HG02981 (cell line): ENCODE data around the gene HCFC1R1.
A peak's percentile ranks its signal among the peaks of the same experiment; 100 is the strongest.
"Not testable (repeated sequence)": the region's sequence is repeated elsewhere in the genome, so short reads cannot be mapped to it uniquely, and the experiment has no call there.

Experiments
- ATAC-seq: cut with Tn5 transposase; IDR thresholded peaks from one replicate; pipeline ENCODE4 v1.9.1; 2021; ENCODE audit warnings: mild to moderate bottlenecking, moderate library complexity; ENCODE audit not compliant: unreplicated experiment

The HCFC1R1 gene, protein sequence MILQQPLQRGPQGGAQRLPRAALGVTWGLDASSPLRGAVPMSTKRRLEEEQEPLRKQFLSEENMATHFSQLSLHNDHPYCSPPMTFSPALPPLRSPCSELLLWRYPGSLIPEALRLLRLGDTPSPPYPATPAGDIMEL

DNA sequence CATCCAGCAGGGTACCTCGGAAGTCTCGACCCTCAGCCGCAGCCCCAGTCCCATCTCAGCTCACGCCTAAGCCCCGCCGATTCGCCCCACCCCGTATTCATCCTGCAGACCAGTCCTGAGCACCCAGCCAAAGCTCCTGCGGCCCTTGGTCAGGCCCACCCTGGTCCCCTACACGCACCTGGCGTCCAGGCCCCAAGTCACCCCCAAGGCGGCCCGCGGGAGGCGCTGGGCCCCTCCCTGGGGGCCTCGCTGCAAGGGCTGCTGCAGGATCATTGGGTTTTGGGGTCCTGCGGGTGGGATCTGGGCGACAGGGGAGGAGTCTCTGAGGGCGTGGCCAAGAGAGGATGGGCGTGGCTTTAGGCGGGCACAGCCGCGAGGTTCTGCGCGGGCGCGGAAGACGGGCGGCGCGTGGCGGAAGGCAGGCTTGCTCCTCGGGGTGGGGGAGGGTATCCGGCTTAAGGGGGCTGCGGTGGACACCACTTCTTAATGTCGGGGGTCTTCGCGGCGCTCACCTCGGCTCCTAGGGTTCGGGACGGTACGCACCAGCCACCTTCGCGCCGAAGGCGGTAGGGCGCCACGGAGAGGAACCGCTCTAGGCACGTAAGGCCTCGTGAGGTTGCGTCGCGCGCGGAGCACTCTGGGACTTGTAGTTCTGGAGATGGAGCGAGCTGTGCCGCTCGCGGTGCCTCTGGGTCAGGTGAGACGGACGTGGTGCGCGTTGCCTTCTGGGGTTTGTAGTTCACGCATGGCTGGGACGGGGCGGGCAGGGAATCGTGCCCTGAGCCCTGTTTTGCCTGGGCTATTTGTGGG is at the start of gene HCFC1R1, which contains the start of gene THOC6:
Gene HCFC1R1, minus strand, starts transcription at position 274 of the 810 bp plus-strand sequence. Its CDS starts 1 bp downstream, at position 273.
Gene THOC6, plus strand, starts transcription at position 367 of the 810 bp plus-strand sequence. Its CDS starts 292 bp downstream, at position 659.
- peak; percentile 69 for ATAC-seq

DNA sequence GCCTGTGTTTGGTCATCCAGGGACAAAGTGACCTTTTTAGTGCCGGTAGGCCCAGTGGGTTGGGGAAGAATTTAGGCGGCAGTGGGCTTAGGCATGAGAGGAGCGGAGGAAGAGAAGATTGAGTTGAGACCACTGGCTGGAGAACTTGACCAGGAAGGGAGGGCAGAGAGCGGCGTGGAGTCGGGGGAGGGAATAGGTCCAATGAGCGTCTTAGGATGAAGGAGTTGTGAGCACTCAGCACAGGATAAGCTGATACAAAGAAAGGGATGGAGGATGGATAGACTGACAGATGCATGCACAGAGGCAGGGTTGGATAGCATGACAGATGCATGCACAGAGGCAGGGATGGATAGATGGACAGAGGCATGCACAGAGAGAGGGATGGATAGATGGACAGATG is 49.7 kb upstream of the HCFC1R1 start:
- no peak for ATAC-seq

DNA sequence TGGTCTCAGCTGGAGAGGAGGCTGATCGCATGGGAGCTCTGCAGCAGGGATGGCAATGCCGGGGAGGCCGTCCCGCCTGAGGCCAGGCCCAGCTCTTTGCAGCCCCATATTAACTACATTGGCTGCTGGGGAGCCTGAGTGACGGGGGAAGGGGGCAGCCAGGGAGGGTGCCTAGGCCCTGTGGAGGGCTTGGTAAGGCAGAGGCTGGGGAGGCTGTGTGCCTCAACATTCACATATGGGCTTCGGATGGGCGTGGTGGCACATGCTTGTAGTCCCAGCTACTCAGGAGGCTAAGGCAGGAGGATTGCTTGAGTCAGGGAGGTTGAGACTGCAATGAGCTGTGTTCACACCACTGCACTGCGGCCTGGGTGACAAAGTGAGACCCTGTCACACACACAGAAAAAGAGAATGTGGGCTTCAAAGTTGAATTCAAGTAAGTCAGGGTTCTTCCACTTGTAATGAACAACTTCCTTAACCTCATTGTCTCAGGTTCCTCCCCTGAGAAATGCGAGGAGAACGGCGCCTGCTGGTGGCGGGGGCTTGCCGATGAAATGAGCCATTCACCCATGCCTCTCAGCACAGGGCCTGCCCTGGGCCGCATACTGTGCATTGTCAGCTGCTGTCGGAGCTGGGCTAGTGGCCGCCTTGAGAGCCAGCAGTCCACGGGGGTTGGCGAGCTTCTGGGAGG is 49.0 kb upstream of the HCFC1R1 start:
- ATAC-seq, result not testable (repeated sequence)

DNA sequence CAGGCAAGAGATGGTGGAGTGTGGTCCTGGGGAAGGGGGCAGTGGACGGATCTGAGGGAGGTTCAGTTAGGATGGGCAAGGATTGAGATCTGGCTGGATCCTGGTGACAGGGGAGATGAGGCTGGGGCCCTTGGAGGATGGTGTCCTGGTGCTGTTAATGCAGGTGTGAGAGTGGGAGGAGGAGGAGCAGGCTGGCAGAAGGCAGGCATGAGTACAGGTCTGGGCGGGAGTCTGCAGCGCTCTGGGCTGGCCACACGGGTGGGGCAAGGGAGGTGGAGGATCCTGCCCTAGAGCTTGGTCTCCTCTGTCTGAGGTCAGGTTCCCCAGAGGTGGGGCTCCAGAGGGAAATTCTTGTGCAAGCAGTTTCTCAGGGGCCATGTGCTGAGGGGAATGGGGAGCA is 48.4 kb upstream of the HCFC1R1 start:
- not testable (repeated sequence) for ATAC-seq

DNA sequence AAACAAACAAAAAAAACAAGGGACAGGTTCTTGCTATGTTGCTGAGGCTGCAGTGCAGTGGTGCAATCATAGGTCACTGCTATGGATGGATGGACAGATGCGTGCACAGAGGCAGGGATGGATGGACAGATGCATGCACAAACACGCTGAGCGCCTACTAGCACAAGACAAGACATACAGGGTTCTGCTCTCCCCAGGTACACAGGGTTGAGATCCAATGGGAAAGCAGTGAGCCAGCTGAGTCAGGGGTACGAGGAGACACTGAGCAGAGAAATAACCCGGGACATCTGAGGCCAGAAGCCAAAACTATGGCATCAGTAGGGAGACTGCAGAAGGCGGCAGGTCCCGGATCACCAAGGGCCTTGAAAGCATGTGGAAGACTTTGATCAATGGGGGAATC is 47.9 kb upstream of the HCFC1R1 start:
- ATAC-seq, result no peak

DNA sequence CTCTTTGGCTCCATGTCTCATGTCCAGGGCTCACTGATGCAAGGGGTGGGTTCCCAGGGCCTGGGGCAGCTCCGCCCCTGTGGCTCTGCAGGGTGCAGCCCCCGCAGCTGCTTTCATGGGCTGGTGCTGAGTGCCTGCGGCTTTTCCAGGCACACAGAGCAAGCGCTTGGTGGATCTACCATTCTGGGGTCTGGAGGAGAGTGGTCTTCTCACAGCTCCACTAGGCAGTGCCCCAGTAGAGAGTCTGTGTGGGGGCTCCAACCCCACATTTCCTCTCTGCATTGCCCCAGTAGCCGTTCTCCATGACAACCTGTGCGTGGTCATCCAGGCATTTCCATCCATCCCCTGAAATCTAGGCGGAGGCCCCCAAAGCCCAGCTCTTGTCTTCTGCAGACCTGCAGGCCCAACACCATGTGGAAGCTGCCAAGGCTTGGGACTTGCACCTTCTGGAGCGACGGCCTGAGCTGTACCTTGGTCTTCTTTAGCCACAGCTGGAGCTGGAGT is 46.9 kb upstream of the HCFC1R1 start:
- no peak for ATAC-seq

DNA sequence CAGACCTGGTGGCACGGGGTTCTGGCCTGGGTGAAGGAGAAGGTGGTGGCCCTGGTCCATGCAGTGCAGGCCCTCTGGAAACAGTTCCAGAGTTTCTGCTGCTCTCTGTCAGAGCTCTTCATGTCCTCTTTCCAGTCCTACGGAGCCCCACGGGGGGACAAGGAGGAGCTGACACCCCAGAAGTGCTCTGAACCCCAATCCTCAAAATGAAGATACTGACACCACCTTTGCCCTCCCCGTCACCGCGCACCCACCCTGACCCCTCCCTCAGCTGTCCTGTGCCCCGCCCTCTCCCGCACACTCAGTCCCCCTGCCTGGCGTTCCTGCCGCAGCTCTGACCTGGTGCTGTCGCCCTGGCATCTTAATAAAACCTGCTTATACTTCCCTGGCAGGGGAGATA is 45.4 kb upstream of the HCFC1R1 start:
- not testable (repeated sequence) for ATAC-seq

DNA sequence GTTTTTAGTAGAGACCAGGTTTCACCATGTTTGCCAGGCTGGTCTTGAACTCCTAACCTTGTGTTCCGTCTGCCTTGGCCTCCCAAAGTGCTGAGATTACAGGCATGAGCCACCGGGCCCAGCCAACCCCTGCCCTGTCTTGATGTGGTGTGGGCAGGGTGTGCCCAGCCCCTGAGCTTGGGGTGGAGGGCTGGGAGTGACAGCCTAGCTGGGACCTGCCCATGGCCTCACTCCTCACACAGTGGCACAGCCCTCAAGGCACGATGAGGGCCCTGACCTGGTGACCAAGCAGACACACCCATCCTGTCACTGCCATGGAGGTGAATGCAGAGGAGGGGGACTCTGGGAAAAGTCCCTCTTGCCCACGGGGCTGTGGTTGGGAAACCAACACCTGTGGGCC is 44.7 kb upstream of the HCFC1R1 start:
- no peak for ATAC-seq

DNA sequence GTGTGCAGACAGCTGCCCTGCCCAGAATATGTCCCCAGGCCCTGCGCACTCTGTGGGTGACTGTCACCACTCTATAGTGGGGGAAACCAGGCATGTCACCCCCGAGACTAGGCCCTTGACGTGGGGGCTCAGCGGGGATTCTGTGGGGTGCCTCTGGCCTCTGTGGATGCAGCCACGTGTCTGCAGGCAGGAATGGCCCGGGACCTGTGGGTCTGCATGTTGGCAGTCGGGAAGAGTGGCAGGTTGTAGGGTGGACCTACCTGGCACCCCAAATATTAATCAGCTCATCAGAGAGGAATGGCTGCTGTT is 42.7 kb upstream of the HCFC1R1 start:
- ATAC-seq, result no peak

DNA sequence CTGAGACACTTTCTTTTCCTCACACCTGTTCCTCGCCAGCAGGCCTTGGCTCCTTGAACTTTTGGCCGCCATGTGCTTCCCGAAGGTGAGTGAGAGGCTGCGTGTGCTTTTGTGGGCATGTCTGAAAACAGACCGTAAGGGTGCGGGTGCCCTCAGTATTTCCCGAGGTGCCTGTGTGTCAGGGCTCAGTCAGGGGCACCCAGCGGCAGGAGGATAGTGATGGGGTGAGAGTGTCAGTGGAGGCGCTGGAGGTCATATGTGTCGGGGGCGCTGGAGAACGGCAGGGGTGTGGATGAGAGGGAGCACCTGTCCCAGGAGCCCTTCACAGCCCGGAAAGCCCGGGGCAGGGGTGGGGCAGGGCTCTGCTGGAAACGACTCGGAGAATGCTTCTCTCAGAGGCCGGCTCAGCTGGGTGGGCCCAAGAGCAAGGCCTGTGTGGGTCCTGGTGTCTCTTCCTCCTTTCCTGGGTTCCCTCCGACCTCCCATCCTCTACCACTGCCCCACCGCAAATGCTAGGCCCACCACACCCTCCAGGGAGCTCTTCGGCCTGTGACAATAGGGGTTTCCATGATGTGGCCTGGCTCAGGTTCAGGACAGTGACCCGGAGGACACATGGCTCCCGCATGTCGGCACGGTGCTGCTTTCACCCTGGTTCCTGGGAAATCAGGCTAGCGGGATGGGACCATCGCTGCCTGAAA is 42.1 kb upstream of the HCFC1R1 start:
- ATAC-seq, result no peak

DNA sequence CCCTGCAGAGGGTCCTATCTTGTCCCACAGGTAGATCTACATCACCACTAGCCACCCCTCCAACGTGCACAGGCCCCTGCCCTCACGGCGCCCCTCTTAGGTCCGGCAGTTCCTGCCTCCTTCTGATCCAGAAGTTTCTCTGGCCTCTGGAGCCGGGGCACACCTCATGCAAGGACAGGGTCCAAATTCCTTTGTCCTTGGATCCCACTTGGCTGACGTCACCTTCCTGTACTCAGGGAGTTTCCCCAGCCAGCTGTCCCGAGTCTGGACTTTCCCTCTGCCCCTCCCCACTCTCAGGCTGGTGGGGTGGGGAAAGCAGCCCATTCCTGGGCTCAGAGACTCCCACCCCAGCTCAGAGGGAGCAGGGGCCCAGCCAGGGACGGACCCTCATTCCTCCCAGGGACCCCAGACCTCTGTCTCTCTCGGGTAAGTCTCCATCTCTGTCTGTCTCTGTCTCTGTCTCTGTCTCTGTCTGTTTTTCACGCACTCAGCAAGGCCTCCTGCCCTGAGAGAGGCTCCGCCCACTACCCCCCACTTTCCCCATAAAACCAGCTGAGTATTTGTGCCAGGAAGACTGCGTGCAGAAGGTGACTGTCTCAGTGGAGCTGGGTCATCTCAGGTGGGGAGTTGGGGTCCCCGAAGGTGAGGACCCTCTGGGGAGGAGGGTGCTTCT is 41.5 kb upstream of the HCFC1R1 start, which contains the start of gene IL32:
Gene IL32, plus strand, starts transcription at position 572 of the 673 bp plus-strand sequence. CDS start 172 bp downstream, outside the sequence.
- ATAC-seq, result no peak

DNA sequence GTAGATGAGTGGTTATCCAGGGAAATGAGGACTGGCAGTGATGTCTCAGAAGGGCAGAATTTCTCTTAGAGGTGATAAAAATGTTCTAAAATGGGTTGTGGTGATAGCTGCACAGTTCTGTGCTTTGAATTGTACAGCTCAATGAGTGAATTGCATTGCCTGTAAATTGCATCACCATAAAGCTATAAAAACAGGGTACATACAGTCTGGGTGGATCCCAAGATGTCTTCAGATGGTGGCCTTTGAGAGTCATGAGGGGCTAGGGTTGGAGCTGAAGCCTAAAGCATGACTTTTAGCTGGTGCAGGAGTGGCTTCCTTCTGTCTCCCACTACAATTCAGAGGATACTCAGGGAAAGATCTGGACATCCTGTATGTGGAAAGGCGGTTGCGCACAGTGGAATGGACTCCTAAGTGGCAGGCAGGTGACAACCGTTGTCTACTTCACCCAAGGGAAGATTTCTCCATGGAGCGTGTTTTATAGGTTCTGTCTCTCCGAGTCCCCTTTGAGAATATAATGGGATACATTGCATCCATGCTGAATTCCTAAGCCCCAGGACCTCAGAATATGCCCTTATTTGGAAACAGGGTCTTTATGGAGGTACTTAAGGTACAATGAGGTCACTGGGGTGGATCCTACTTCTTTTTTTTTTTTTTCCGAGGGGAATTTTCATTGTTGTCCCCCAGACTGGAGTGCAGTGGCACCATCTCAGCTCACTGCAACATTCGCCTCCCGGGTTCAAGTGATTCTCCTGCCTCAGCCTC is 40.1 kb upstream of the HCFC1R1 start:
- ATAC-seq, result no peak

DNA sequence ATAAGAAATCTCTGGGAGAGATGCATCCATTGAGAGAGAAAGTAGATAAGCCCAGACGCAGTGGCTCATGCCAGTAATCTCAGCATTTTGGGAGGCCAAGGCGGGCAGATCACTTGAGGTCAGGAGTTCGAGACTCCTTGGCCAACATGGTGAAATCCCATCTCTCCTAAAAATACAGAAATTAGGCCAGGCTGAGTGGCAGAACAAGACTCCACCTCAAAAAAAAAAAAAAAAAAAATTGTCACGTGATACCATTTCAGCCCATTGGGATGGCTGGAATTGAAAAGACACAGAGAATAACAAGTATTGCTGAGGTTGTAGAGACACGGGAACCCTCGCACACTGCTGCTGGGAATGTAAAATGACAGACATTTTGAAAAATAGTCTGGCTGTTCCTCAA is 38.8 kb upstream of the HCFC1R1 start:
- ATAC-seq, result no peak

DNA sequence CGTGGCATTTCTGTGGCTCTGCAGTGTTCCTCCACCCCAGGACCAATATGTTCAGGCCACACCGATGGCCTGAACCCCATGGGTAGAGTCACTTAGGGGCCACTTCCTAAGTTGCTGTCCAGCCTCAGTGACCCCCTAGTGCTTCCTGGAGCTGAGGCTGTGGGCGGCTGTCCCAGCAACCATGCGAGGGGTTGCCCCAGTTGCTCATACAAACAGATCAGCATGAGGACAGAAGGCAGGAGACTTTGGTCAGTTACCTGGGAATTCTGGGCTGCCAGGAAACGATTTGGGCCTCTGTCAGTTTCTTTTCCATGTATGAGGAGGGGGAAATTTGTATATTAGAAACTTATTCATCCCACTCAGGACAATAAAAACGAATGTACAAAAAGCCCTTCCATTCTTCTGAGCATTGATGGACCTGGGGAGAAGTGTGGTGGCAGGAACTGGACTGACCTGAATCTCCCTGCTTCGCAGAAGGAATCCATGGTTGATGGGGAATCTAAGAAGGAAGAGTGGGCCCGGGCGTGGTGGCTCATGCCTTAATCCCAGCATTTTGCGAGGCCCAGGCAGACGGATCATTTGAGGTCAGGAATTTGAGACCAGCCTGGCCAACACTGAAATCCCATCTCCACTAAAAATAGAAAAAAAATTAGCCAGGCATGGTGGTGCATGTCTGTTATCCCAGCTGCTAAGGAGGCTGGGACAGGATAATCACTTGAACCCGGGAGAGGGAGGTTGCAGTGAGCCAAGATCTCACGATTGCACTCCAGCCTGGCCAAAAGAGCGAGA is 36.8 kb upstream of the HCFC1R1 start:
- ATAC-seq, result no peak

DNA sequence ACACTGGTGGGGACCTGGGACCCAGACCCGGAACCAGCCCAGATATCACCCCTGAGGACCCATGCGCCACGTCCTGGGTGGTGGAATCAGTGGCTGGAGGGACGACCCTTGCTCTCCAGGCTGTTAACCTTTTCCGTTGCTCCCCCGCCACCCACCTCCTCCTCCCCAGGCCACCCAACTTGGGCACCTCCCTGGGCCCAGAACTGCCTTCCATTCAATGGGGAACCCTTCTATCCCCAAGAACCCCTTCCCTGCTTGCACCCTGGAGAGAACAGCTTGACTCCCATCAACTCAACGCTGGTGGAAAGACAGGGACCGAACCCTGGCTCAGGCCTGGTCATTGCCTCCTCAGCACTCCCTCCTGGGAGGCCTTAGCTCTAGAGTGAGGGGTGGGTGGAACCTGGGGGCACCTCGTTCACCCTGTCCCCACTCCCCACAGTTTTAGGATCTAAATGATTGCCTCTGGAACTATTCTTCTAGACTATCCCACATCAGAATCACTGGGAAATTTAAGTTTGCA is 36.0 kb upstream of the HCFC1R1 start:
- no peak for ATAC-seq

DNA sequence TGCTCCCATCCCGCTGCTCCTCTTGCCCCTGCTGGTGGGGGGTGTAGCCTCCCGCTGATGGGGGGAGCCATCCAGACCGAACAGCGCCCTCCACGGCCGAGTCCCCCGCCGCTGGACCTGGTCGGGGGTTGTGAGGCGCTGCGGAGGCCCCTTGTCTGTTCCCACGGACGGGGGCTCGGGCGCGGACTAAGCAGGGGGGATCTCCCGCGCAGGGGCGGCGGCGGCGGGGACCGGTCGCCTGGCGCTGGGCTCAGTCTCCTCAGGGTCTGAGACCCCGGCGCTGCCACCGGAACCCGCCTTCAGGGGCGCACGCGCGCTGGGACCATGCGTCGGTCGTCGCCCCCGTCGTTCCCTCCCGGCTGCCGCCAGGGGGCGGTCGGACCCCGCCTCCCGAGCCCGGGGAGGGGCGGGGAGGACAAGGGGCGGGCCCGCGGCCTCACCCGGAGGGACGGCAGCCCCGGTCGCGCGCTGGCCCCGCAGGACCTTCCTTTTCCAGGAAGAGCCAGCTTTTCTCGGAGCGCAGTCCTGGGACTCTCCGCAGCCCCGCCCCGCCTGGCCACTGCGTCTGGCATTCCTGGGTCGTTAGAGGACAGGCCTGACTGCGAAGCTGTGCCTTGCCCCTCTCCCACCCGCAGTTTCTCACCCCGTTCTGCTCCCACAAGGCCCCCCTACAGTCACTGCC is 35.4 kb upstream of the HCFC1R1 start:
- ATAC-seq, result peak; percentile 62

DNA sequence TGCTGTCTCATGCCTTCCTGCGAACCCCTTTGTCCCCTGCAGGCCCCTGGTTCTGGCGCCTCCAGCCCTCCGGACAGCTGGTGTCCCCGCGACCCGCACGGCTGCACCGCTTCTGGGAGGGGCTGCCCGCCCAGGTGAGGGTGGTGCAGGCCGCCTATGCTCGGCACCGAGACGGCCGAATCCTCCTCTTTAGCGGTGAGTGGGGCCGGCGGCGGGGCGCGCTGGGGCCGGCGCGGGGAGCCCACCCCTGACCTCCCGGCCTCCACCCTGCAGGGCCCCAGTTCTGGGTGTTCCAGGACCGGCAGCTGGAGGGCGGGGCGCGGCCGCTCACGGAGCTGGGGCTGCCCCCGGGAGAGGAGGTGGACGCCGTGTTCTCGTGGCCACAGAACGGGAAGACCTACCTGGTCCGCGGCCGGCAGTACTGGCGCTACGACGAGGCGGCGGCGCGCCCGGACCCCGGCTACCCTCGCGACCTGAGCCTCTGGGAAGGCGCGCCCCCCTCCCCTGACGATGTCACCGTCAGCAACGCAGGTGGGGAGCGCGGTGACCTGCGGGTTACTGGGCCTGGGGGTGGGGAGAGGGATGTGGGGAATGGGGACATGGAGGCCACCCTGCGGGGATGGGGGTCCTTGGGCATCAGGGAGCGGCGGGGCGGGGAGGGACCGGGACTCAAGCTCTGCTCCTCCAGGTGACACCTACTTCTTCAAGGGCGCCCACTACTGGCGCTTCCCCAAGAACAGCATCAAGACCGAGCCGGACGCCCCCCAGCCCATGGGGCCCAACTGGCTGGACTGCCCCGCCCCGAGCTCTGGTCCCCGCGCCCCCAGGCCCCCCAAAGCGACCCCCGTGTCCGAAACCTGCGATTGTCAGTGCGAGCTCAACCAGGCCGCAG is 34.6 kb upstream of the HCFC1R1 start:
- peak; percentile 26 for ATAC-seq
